Endometrial microvascular endothelial cells (primary cell): ENCODE measurements around the gene FSTL3. TPM values are rescaled to one million over a fixed set of nuclear protein-coding genes. Genes with fewer than 3 reads are reported as not detected.
"Not testable (repeated sequence)": the region's sequence is repeated elsewhere in the genome, so short reads cannot be mapped to it uniquely, and the experiment has no call there.

ENCODE experiments used
- in situ Hi-C: cut with HindIII; loops from 2 replicates; pipeline ENCODE4 v1.10.0; 2017; ENCODE audit warnings: low sequenced_read_pairs, low pct_unique_long_range_greater_than_20kb; ENCODE audit errors: inconsistent ontology term
- total RNA-seq: library from RNA; depleted of rRNA; stranded (reverse); fragments of >200 nt; gene quantifications from one replicate; pipeline ENCODE4 v1.2.3, GENCODE V29; 2015; ENCODE audit errors: inconsistent ontology term

The FSTL3 gene
- total RNA-seq, 1 donor from 2014 or later, result 55.0 TPM

GRCh38 chr19:679418-680286, 3.5 kb downstream of the FSTL3 start:
- in situ Hi-C loops, result no loop called here

- in situ Hi-C loops, result no loop called here
Measured at GRCh38 chr19:680287-681028, 4.3 kb downstream of the FSTL3 start.

GRCh38 chr19:681029-682019, 5.1 kb downstream of the FSTL3 start:
- in situ Hi-C loops, result no loop called here

- in situ Hi-C loops, result no loop called here
Measured at GRCh38 chr19:682678-683320, 6.6 kb downstream of the FSTL3 start.

GRCh38 chr19:685454-685931, 9.3 kb downstream of the FSTL3 start:
- in situ Hi-C loops, result no loop called here

- in situ Hi-C loops, result no loop called here
Measured at GRCh38 chr19:686589-687297, 10.6 kb downstream of the FSTL3 start.

- in situ Hi-C loops, result no loop called here
Measured at GRCh38 chr19:687569-688166, 11.5 kb downstream of the FSTL3 start.

GRCh38 chr19:688214-688613, 12.0 kb downstream of the FSTL3 start:
- in situ Hi-C loops, result no loop called here

- in situ Hi-C loops, result no loop called here
Measured at GRCh38 chr19:688992-689391, 12.8 kb downstream of the FSTL3 start.

GRCh38 chr19:690203-690602, 14.0 kb downstream of the FSTL3 start:
- in situ Hi-C loops, result no loop called here

GRCh38 chr19:694481-695351, 18.5 kb downstream of the FSTL3 start:
- in situ Hi-C loops, result no loop called here

GRCh38 chr19:695352-695949, 19.3 kb downstream of the FSTL3 start, which contains the start of gene PRSS57:
TSS of gene PRSS57 (minus strand) at chr19:695452. CDS start at chr19:695430, 22 bp downstream.
- in situ Hi-C loops, result no loop called here

GRCh38 chr19:698529-698928, 22.3 kb downstream of the FSTL3 start:
- in situ Hi-C loops, result not testable (repeated sequence)

GRCh38 chr19:699885-700284, 23.7 kb downstream of the FSTL3 start:
- in situ Hi-C loops, result not testable (repeated sequence)

- in situ Hi-C loops, result not testable (repeated sequence)
Measured at GRCh38 chr19:702847-703246, 26.7 kb downstream of the FSTL3 start.

- in situ Hi-C loops, result no loop called here
Measured at GRCh38 chr19:703329-703650, 27.1 kb downstream of the FSTL3 start.
